Muscle of back (tissue), 11 donors: ENCODE data around the gene VHLL. TPM values are rescaled to one million over a fixed set of nuclear protein-coding genes. Genes with fewer than 3 reads are reported as not detected.
A peak's percentile ranks its signal among the peaks of the same experiment; 100 is the strongest.

Source experiments
- DNase-seq, 3 donors: peaks; one replicate each; pipeline versions ENCODE4 v3.0.0 to v3.0.0-alpha.2; 2013
- polyA plus RNA-seq, 10 donors: library from polyadenylated mRNA; unstranded; fragments of 120-200 nt; gene quantifications; one replicate each; pipeline ENCODE4 v1.2.1, GENCODE V29; 2013; ENCODE audit not compliant: insufficient read length in 10 of 10

Gene VHLL
- polyA plus RNA-seq, 10 donors = not detected

- DNase-seq = no peak
These were observed 41.4 kb downstream of the VHLL start for GRCh38 chr1:156257711-156258110.

DNA sequence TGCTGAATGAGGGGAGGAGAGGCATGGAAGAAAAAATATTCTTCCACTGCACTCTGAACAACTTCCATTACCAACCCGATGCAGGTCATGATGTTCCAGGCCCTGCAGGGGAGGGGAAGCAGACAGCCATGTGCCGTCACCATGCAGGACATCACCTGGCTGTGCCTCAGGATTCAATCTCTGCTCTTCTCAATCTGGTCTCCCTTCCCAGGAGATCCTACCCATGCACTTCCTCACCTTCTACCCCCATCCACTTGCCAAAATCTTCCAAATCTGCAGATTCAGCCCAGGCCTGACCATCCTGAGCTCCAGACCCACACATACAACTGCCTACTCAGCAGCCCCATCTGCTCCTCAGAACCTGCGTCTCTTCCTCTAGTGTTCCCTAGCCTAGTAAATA, 45.5 kb downstream of the VHLL start:
- no peak for DNase-seq

DNA sequence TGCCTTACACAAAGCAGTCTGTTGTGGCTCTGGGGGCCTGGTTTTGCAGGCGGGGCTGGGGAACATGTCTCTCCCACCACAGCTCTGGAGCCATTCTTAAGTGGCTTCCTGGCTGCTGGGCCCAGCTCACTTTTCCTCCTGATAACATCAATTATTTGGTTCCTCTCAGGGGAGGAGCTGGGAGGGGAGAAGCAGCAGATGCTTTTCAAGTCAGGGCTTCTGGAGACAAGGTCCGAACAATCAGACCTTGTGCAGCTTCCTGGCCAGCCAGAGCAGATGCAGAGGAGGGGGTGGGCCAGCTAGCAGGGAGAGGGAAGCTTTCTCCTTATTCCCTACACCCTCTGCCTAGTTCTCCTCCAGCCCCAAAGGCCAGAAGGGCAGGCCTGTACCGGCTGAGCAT, 47.6 kb downstream of the VHLL start:
- peak in 1 of 3 donors; percentile 23 for DNase-seq

DNA sequence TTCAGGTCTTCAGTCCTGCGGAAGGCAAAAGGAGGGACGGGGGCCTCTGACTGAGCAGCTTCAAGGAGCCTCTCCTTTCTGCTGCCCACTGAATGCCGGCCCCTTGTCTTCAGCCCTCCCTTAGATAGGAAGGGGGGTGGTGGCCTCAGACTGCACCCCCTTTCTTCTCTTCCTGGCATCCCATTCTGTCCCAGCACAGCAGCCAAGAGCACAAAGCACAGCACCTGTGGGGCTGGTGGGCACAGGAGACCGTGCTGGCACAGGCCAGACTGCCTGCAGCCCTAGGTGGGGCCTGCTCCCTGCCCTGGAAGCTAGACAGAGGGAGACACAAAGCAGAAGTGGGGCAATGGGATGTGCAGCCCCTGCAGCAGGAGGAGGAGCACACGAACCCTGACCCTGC, 49.5 kb downstream of the VHLL start:
- DNase-seq = no peak

Other genes with a start within 250 kb of the VHLL start
- 10 to 100 TPM; 37.6 to 47.4 (median 43.0) TPM for gene UBQLN4, start 245.5 kb downstream of the VHLL start, polyA plus RNA-seq
- 10 to 100 TPM; 32.4 to 46.7 (median 36.3) TPM for gene LAMTOR2, start 244.5 kb downstream of the VHLL start, polyA plus RNA-seq
- 10 to 100 TPM in 2 of 10 donors, under 1 TPM in 6, not detected in 2; 0.26 to 11.7 (median 0.34) TPM for gene RAB25, start 238.1 kb downstream of the VHLL start, polyA plus RNA-seq
- 10 to 100 TPM; 10.8 to 30.7 (median 21.3) TPM for gene MEX3A, start 216.8 kb downstream of the VHLL start, polyA plus RNA-seq
- 100 to 1,000 TPM; 244 to 379 (median 270) TPM for gene LMNA, start 184.6 kb downstream of the VHLL start, polyA plus RNA-seq
- gene SEMA4A, start 145.7 kb downstream of the VHLL start, polyA plus RNA-seq = 1 to 10 TPM; 2.0 to 7.5 (median 3.3) TPM
- 10 to 100 TPM; 10.2 to 14.4 (median 11.3) TPM for gene SLC25A44, start 105.2 kb downstream of the VHLL start, polyA plus RNA-seq
- 10 to 100 TPM; 33.6 to 46.0 (median 41.2) TPM for gene PMF1, start 86.3 kb downstream of the VHLL start, polyA plus RNA-seq
- gene BGLAP, start 57.1 kb downstream of the VHLL start, polyA plus RNA-seq = 1 to 10 TPM in 7 of 10 donors, under 1 TPM in 3; 0.76 to 3.2 (median 1.5) TPM
- gene PAQR6, start 51.3 kb downstream of the VHLL start, polyA plus RNA-seq = 1 to 10 TPM; 2.1 to 6.7 (median 3.6) TPM
- 10 to 100 TPM; 40.2 to 54.9 (median 46.7) TPM for gene SMG5, start 16.5 kb downstream of the VHLL start, polyA plus RNA-seq
- gene TMEM79, start 15.0 kb downstream of the VHLL start, polyA plus RNA-seq = 1 to 10 TPM; 3.1 to 8.0 (median 3.8) TPM
- 10 to 100 TPM; 17.5 to 27.6 (median 21.9) TPM for gene GLMP, start 3.6 kb downstream of the VHLL start, polyA plus RNA-seq
- 100 to 1,000 TPM; 215 to 259 (median 241) TPM for gene CCT3, start 39.0 kb upstream of the VHLL start, polyA plus RNA-seq
- gene TSACC, start 39.2 kb upstream of the VHLL start, polyA plus RNA-seq = 1 to 10 TPM in 3 of 10 donors, under 1 TPM in 7; 0.31 to 1.8 (median 0.81) TPM
- gene RHBG, start 69.9 kb upstream of the VHLL start, polyA plus RNA-seq = under 1 TPM in 2 of 10 donors, not detected in 8; 0.15 TPM
- gene MEF2D, start 201.5 kb upstream of the VHLL start, polyA plus RNA-seq = 10 to 100 TPM; 37.3 to 66.8 (median 59.9) TPM